H1 (cell line): ENCODE data around the gene DNAH1.

Experiments used
- BCL11A ChIP-seq, 2 experiments: IDR thresholded peaks; one replicate each; pipeline ENCODE4 v1.6.1; 2011; ENCODE audit warnings: low read depth in 2 of 2, low read length in 2 of 2, mild to moderate bottlenecking in 2 of 2
- FOSL1 ChIP-seq: IDR thresholded peaks from 2 replicates; pipeline ENCODE4 v1.6.1; 2011; ENCODE audit warnings: mild to moderate bottlenecking, low read depth, low read length, moderate library complexity; ENCODE audit not compliant: insufficient read depth
- HDAC6 ChIP-seq: IDR thresholded peaks from one replicate; pipeline ENCODE4 v1.7.1; 2012; ENCODE audit warnings: low read depth, mild to moderate bottlenecking, inconsistent platforms, low read length, moderate library complexity
- KDM1A ChIP-seq: fragments of 200-600, 300-600 bp; sonication (generic); IDR thresholded peaks from 2 replicates; pipeline ENCODE4 v1.7.1; 2016; ENCODE audit warnings: mild to moderate bottlenecking, low read length, borderline replicate concordance
- NANOG ChIP-seq: IDR thresholded peaks from 2 replicates; pipeline ENCODE4 v1.6.1; 2011; ENCODE audit warnings: low read length, low read depth, mild to moderate bottlenecking, inconsistent platforms; ENCODE audit not compliant: insufficient read depth, poor library complexity, severe bottlenecking
- POLR2AphosphoS5 ChIP-seq: IDR thresholded peaks from 2 replicates; pipeline ENCODE4 v1.6.1; 2011; ENCODE audit warnings: low read depth, low read length
- RAD21 ChIP-seq, 2 experiments: IDR thresholded peaks in 1 of 2; conservative IDR thresholded peaks in 1 of 2; 2 replicates each; pipeline ENCODE4 v1.6.1; 2011; ENCODE audit warnings: low read depth in 2 of 2, low read length in 2 of 2, improper control_type of control experiment in 1 of 2, inconsistent platforms in 1 of 2, mild to moderate bottlenecking in 1 of 2, moderate library complexity in 1 of 2
- RFX5 ChIP-seq: IDR thresholded peaks from 2 replicates; pipeline ENCODE4 v1.6.1; 2011; ENCODE audit warnings: low read depth, low read length, improper control_type of control experiment, borderline replicate concordance
- SRF ChIP-seq: IDR thresholded peaks from 2 replicates; pipeline ENCODE4 v1.6.1; 2011; ENCODE audit warnings: mild to moderate bottlenecking, low read depth, low read length, moderate library complexity
- TCF12 ChIP-seq: IDR thresholded peaks from 2 replicates; pipeline ENCODE4 v1.6.1; 2011; ENCODE audit warnings: low read depth, mild to moderate bottlenecking, low read length
- TEAD4 ChIP-seq: IDR thresholded peaks from 2 replicates; pipeline ENCODE4 v1.6.1; 2012; ENCODE audit warnings: low read depth, low read length, inconsistent platforms, mixed read lengths
- YY1 ChIP-seq: IDR thresholded peaks from 2 replicates; pipeline ENCODE4 v1.6.1; 2011; ENCODE audit warnings: low read depth, mild to moderate bottlenecking, low read length
- TF ChIP-seq, protein P1 (sequence below), 3 experiments: IDR thresholded peaks; 1 replicate in 2 of 3; 2 replicates in 1 of 3; pipeline versions ENCODE4 v1.5.1 to v1.6.1; 2011; ENCODE audit warnings: low read length in 3 of 3, mild to moderate bottlenecking in 3 of 3, inconsistent platforms in 2 of 3, low read depth in 1 of 3, moderate library complexity in 1 of 3; ENCODE audit not compliant: insufficient read depth in 1 of 3; ENCODE audit errors: control extremely low read depth in 1 of 3

GRCh38 chr3:52395503-52395865 lies 79.4 kb downstream of the DNAH1 start:
- TF ChIP-seq YY1 = no peak
- TF ChIP-seq HDAC6 = no peak
- TF ChIP-seq, protein P1, sequence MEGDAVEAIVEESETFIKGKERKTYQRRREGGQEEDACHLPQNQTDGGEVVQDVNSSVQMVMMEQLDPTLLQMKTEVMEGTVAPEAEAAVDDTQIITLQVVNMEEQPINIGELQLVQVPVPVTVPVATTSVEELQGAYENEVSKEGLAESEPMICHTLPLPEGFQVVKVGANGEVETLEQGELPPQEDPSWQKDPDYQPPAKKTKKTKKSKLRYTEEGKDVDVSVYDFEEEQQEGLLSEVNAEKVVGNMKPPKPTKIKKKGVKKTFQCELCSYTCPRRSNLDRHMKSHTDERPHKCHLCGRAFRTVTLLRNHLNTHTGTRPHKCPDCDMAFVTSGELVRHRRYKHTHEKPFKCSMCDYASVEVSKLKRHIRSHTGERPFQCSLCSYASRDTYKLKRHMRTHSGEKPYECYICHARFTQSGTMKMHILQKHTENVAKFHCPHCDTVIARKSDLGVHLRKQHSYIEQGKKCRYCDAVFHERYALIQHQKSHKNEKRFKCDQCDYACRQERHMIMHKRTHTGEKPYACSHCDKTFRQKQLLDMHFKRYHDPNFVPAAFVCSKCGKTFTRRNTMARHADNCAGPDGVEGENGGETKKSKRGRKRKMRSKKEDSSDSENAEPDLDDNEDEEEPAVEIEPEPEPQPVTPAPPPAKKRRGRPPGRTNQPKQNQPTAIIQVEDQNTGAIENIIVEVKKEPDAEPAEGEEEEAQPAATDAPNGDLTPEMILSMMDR (IDR thresholded peaks at IDR 0.05; ENCODE audit: control extremely low read depth in 1 of 3, insufficient read depth in 1 of 3, low read depth in 1 of 3, low read length in 3 of 3) = no peak
- TF ChIP-seq BCL11A (IDR thresholded peaks at IDR 0.05; ENCODE audit: low read depth in 2 of 2, low read length in 2 of 2) = no peak
- TF ChIP-seq KDM1A = no peak
- no peak for TF ChIP-seq POLR2AphosphoS5
- no peak for TF ChIP-seq RAD21 (IDR thresholded peaks at IDR 0.05 in 1 of 2, conservative IDR thresholded peaks at IDR 0.05 in 1 of 2; ENCODE audit: low read depth in 2 of 2, low read length in 2 of 2)
- no peak for TF ChIP-seq RFX5
- no peak for TF ChIP-seq TEAD4
- TF ChIP-seq NANOG = no peak
- TF ChIP-seq FOSL1 = no peak
- TF ChIP-seq SRF = no peak
- TF ChIP-seq TCF12 = no peak
